Panc1 (cell line): ENCODE data around the gene STK32C.

Source experiments
- CTCF ChIP-seq: fragments of 450-650 bp; IDR thresholded peaks from 2 replicates; pipeline ENCODE4 v1.5.1; 2017; ENCODE audit warnings: mild to moderate bottlenecking
- POLR2AphosphoS5 ChIP-seq: IDR thresholded peaks from 2 replicates; pipeline ENCODE4 v1.6.1; 2012; ENCODE audit warnings: mild to moderate bottlenecking, low read depth, low read length, moderate library complexity
- REST ChIP-seq, 2 experiments: IDR thresholded peaks; 2 replicates each; pipeline ENCODE4 v1.6.1; 2011 to 2012; ENCODE audit warnings: low read depth in 2 of 2, control low read depth in 1 of 2, low read length in 1 of 2, mild to moderate bottlenecking in 1 of 2, moderate library complexity in 1 of 2; ENCODE audit not compliant: insufficient read depth in 1 of 2
- SIN3A ChIP-seq: IDR thresholded peaks from 2 replicates; pipeline ENCODE4 v1.6.1; 2012; ENCODE audit warnings: low read depth, mild to moderate bottlenecking, low read length, moderate library complexity, borderline replicate concordance; ENCODE audit not compliant: insufficient read depth
- TCF7L2 ChIP-seq: IDR thresholded peaks from 2 replicates; pipeline ENCODE4 v1.6.1; 2011; ENCODE audit warnings: mild to moderate bottlenecking, low read depth, low read length, inconsistent platforms

GRCh38 chr10:132203256-132204077 lies 104.3 kb downstream of the STK32C start:
- no peak for TF ChIP-seq CTCF
- no peak for TF ChIP-seq REST (IDR thresholded peaks at IDR 0.05; ENCODE audit: insufficient read depth in 1 of 2, low read depth in 2 of 2, low read length in 1 of 2)
- no peak for TF ChIP-seq POLR2AphosphoS5
- no peak for TF ChIP-seq SIN3A
- no peak for TF ChIP-seq TCF7L2
